ENCODE results near the gene TMEM178B. TPM values are rescaled to one million over a fixed set of nuclear protein-coding genes. Genes with fewer than 3 reads are reported as not detected.
A peak's percentile ranks its signal among the peaks of the same experiment; 100 is the strongest.

Gene TMEM178B
- total RNA-seq, 2 donors from 2014 or later = 1.7 to 4.1 TPM

GRCh38 chr7:141257597-141257996 lies 183.7 kb downstream of the TMEM178B start:
- no CpG with 5 or more reads among the region's 2 CpGs for WGBS, 2 experiments (ENCODE audit: insufficient coverage in 1 of 2, insufficient read length in 1 of 2)
- H3K9me3 ChIP-seq (ENCODE audit: control insufficient read depth, low read length) = peaks cover 21% of the 10 kb centered on the region
- H3K9ac ChIP-seq (ENCODE audit: extremely low read depth, low read length, poor library complexity, severe bottlenecking) = no peak overlapping the region
- Mint-ChIP-seq H3K9me3 (peaks cover 14% of the 10 kb centered on the region), H3K4me1 (no peaks in the 10 kb centered on the region), H3K27me3 (ENCODE audit: insufficient read depth) (no peaks in the 10 kb centered on the region), H3K36me3 (ENCODE audit: low read depth) (no peaks in the 10 kb centered on the region), H3K27ac (no peak overlapping the region), H3K4me3 (no peak overlapping the region)
- no peaks in the 10 kb centered on the region for H3K27me3 ChIP-seq (ENCODE audit: control insufficient read depth, insufficient read depth, low read length, poor library complexity, severe bottlenecking)
- no peak for TF ChIP-seq CTCF (conservative IDR thresholded peaks at IDR 0.05)
- no peaks in the 10 kb centered on the region for H3K36me3 ChIP-seq (ENCODE audit: control insufficient read depth, insufficient read depth, low read length)
- peaks cover 2% of the 10 kb centered on the region for H3K4me1 ChIP-seq (ENCODE audit: control insufficient read depth, insufficient read depth, low read length)
- H3K4me3 ChIP-seq (ENCODE audit: low read length) = no peak overlapping the region
- no peak overlapping the region for H3K27ac ChIP-seq (ENCODE audit: low read depth, low read length)
- no peak for DNase-seq

GRCh38 chr7:141258559-141258958 lies 184.7 kb downstream of the TMEM178B start:
- WGBS, 2 experiments (ENCODE audit: insufficient coverage in 1 of 2, insufficient read length in 1 of 2) = 69% methylated on average over 4 of the region's 5 CpGs; no CpG with 5 or more reads in 1 of the 2 experiments
- no peak overlapping the region for H3K27ac Mint-ChIP-seq
- DNase-seq = no peak
- H3K27ac ChIP-seq (ENCODE audit: low read depth, low read length) = no peak overlapping the region
- H3K9me3 Mint-ChIP-seq = peaks cover 14% of the 10 kb centered on the region
- no peaks in the 10 kb centered on the region for H3K36me3 Mint-ChIP-seq (ENCODE audit: low read depth)
- H3K4me1 ChIP-seq (ENCODE audit: control insufficient read depth, insufficient read depth, low read length) = peaks cover 4% of the 10 kb centered on the region
- peaks cover 2% of the 10 kb centered on the region for H3K4me1 Mint-ChIP-seq
- H3K9ac ChIP-seq (ENCODE audit: extremely low read depth, low read length, poor library complexity, severe bottlenecking) = no peak overlapping the region
- no peaks in the 10 kb centered on the region for H3K27me3 Mint-ChIP-seq (ENCODE audit: insufficient read depth)
- H3K4me3 ChIP-seq (ENCODE audit: low read length) = no peak overlapping the region
- H3K36me3 ChIP-seq (ENCODE audit: control insufficient read depth, insufficient read depth, low read length) = no peaks in the 10 kb centered on the region
- H3K9me3 ChIP-seq (ENCODE audit: control insufficient read depth, low read length) = peaks cover 21% of the 10 kb centered on the region
- TF ChIP-seq CTCF (conservative IDR thresholded peaks at IDR 0.05) = no peak
- H3K4me3 Mint-ChIP-seq = no peak overlapping the region
- no peaks in the 10 kb centered on the region for H3K27me3 ChIP-seq (ENCODE audit: control insufficient read depth, insufficient read depth, low read length, poor library complexity, severe bottlenecking)

- no peaks in the 10 kb centered on the region for H3K36me3 Mint-ChIP-seq (ENCODE audit: low read depth)
- Histone ChIP-seq H3K36me3 (ENCODE audit: control insufficient read depth, insufficient read depth, low read length) (no peaks in the 10 kb centered on the region), H3K4me3 (ENCODE audit: low read length) (no peak overlapping the region), H3K9ac (ENCODE audit: extremely low read depth, low read length, poor library complexity, severe bottlenecking) (no peak overlapping the region), H3K9me3 (ENCODE audit: control insufficient read depth, low read length) (peaks cover 21% of the 10 kb centered on the region), H3K27me3 (ENCODE audit: control insufficient read depth, insufficient read depth, low read length, poor library complexity, severe bottlenecking) (no peaks in the 10 kb centered on the region), H3K4me1 (ENCODE audit: control insufficient read depth, insufficient read depth, low read length) (peaks cover 4% of the 10 kb centered on the region), H3K27ac (ENCODE audit: low read depth, low read length) (peak overlapping the region; percentile 34)
- 91 to 100% methylated on average over 2 to 4 of the region's 5 CpGs for WGBS, 2 experiments (ENCODE audit: insufficient coverage in 1 of 2, insufficient read length in 1 of 2)
- H3K4me1 Mint-ChIP-seq = peaks cover 2% of the 10 kb centered on the region
- H3K27ac Mint-ChIP-seq = no peak overlapping the region
- DNase-seq = peak; percentile 48
- peak; percentile 71 for TF ChIP-seq CTCF (conservative IDR thresholded peaks at IDR 0.05)
- no peak overlapping the region for H3K4me3 Mint-ChIP-seq
- H3K27me3 Mint-ChIP-seq (ENCODE audit: insufficient read depth) = no peaks in the 10 kb centered on the region
- peaks cover 11% of the 10 kb centered on the region for H3K9me3 Mint-ChIP-seq
These were observed 188.5 kb downstream of the TMEM178B start for GRCh38 chr7:141262101-141263090.
